GM18517 (cell line): ENCODE results near the gene NSDHL.
"Not testable (repeated sequence)": the region's sequence is repeated elsewhere in the genome, so short reads cannot be mapped to it uniquely, and the experiment has no call there.

ENCODE experiments used
- ATAC-seq: cut with Tn5 transposase; IDR thresholded peaks from one replicate; pipeline ENCODE4 v1.9.1; 2021; ENCODE audit warnings: mild to moderate bottlenecking, moderate library complexity; ENCODE audit not compliant: unreplicated experiment

The NSDHL gene

DNA sequence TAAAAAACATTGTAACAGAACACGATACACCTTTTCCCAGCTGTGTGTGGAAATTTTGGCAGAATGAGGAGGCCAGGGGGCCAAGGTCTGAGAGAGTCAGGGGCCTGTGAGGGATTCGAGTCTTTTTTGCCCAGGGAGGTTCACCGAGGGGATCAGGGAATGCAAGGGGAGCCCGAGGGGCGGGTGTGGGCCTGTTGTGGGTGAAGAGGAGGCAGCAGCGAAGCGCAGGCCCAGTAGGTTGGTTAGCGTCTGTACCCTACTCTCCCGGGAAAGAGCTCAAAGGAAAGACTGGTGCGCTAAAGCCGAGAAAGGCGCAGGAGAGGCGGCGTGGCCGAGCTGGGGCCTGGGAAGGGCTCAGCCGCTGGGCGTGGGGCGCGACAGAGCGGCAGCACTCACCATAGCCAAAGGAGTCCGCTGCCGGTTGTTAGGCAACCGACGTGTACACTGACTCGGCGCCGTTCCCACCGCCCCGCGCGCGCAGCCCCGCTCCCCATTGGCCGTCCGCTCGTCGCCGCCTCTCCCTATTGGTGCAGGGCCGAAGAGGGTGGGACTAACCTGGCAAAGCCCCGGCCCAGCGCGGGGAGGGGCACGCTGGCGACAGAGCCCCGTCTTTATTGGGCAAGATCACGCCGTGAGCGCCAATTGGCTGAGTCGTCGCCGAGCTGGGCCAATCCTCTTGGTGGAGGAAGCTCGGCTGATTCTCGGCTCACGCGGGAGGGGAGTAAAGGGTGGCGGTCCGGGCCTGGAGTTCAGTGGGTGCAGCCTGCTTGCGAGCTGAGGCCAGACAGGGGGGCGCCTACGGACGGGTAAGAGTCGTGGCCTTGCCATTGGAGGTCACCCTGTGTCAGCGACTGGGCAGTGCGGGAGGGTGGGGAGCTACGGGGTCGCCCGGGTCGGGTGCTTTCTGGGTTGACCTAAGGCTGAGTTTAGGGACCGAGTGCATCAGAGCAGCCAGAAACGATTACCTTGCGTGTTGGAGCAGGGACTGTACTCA is at the start of gene NSDHL, which contains the start of gene CETN2:
Gene NSDHL, plus strand, starts transcription at position 752 of the 994 bp plus-strand sequence. CDS start 15,262 bp downstream, outside the sequence.
Gene CETN2, minus strand, starts transcription at position 446 of the 994 bp plus-strand sequence. Its CDS starts 47 bp downstream, at position 399.
- ATAC-seq = peak; percentile 95

DNA sequence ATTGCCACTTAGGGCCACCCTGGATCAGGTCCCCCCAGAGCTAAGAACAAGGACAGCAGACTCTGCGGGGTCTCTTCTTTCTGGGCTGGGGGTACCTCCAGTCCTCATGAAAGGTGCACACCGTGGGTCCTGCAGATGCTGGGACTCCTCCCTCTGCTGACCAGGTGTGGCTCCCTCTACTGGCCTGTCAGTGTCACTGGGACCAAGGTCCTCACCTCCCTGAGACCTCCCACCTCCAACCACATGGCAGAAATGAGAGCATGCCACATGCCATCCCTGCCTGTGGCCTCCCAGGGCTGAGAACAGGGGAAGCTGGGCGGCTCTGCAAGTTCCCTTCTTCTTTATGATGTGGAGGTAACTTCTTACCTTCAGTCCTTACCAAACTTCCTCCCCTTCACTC is 43.8 kb upstream of the NSDHL start:
- peak; percentile 64 for ATAC-seq

DNA sequence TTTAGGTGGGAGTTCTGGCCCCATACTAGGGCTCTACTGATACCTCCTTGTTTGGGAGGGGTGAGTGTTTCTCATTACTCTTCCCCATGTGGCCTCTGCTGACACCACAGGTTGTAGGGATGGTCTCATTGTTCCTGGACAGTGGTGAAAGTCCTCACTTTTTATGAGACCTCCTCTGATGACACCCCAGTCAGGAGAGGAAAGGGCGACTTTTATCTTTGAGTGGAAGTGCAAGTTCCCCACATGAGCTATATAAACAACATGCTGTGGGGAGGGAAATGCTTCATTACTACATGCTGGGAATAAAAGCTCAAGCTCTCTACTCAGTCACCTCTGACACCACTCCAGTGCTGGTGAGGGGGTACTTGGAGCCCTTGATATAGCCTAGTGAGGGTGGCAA is 31.9 kb upstream of the NSDHL start:
- ATAC-seq = no peak

DNA sequence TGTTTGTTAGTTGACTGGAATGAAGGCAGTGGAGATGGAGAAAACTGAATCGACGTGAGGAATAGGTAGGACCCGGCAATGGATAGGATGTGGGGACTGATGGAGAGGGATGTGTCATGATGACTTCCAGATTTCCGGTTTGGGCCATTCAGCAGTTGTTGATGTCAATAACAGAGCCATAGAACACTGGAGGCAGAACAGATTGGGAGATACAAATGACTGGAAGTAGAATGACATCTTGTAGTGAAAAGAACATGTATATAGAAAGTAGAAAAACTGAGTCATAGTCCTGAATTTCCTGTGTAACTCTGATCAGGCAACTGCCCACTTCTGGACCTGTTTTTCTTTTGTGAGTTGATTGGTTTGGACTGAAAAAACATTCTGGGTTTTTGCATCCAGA is 24.8 kb upstream of the NSDHL start:
- no peak for ATAC-seq

DNA sequence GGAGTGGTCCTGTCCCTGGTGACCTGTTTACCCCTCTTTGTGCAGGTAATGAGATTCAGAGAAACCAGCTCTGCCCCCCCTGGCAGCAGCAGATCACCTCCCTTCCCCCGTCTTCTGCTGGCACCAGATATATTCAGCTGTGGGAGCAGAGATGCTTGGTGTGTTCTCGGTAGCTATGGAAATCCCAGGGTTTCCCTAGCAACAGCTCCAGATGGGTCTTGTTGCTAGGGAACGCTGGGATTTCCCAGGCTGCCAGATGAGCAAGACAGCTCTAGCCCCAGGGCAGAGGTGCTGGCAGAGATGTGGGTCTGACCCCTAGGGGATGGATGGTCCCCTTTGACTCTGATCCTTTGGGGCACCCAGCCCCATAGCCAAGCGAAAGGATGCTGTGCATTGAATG is 20.5 kb upstream of the NSDHL start:
- ATAC-seq = no peak

DNA sequence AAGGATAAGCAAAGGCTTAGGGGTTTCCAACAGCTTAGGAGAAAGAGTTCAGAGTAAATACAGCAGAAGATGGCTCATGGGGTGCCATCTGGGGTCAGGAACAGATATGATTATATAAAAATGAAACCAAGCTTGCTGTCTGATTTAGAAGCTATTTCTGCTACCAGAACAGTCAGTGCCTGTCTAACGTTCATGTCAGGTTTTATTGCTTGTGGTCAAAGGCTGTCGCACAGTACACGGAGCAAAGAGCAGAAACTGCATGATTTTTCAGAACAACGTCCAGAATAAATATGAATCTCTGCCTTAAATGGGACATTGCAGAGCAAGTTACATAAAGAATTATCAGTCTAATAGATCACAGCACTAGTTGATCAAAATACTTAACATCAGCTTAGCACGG is 17.7 kb upstream of the NSDHL start:
- ATAC-seq = no peak

DNA sequence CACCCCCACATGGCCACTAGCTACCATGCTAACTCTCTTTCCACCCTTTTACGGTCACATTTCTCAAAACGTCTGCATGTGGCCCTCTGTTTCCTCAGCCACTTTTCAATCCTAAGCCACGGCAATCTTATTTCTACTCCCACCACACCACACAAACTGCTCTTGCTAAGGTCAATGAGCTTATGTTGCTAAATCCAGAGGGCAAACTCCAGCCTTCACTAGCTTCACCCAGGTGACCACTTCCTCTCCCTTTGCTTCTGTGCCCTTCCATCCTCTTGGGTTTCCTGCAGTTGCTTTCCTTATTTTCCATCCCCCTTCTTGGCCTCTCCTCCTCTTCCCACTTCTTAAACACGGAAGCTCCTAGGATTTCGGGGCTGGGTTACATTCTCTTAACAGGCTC is 16.8 kb upstream of the NSDHL start:
- no peak for ATAC-seq

DNA sequence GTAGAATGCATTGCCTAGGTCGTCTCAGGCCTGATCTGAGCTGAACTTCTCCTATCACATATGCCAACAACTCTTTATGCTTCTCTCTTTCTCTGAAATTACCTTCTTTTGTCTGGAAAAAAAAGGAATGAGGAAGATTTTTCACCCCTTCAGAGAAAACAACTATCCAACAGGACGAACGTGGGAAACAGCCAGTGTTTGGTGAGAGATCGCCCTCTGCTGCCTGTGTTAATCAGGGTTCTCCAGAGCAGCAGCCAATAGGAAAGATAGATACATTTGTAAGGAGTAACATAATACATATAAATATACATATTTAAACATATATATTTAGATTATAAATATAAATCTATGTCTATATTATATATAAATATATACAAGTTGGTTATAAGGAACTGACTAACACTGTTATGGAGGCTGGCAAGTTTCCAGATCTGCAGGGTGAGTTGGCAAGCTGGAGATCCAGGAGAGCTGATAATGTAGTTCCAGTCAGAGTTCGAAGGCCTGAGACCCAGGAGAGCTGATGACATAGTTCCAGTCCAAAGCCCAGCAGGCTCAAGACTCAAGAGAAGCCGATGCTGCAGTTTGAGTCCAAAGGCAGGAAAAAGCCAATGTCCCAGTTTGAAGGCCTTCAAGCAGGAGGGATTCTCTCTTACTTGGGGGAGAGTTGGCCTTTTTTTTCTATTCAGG is 13.6 kb upstream of the NSDHL start:
- no peak for ATAC-seq

DNA sequence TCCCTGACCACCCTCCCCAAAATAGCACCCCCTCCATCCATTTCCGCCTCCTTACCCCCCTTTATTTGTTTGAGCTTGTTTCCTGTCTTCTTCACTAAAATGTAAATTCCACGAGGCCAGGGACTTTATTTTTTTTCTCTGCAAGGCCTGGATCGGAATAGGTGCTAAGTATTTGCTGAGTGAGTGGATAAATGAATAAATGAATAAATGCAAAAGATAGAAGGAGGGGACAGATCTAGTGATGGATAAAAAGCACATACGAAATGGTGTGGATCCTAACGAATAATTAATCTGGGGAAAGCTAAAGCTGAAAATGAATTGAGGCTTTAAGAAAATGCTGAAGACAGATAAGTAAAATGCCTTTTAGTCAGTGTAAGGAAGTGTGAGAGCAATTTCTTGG is 12.5 kb upstream of the NSDHL start:
- no peak for ATAC-seq

DNA sequence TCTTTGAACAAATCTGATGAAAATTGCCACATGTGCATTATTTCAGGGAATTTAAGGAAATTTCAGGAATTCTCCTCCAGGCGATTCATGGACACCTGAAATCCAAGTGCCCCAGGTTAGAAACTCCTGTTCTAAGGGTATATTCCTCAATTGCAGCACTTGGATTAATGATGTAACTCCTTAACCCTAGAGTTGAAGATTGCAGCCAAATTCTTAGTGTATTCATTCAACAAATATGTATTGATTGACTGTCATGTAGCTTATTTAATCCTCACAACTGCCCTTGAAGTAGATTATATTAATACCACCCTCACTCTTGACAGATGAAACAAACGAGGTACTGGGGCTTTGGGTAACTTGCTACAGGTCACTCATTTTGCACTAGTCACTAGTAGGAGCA is 11.6 kb upstream of the NSDHL start:
- no peak for ATAC-seq

DNA sequence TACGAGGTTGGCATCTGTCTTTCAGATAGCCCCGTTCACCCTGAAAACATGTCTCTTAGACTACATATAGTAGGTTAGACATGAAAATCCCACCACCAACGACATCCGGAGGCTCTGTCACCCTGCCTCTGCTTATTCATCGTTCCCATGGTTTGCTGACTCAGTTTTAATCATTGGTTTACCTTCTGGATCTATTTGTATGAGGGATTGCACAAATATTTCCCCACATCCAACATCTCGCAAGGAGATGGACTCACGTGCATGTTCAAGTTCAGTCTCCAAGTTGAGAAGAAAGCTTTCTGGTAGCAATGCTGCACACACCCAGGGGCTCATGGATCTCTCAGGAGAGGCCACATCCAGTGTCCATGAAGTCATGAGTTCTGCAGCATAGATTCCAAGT is 11.1 kb upstream of the NSDHL start:
- ATAC-seq = no peak

DNA sequence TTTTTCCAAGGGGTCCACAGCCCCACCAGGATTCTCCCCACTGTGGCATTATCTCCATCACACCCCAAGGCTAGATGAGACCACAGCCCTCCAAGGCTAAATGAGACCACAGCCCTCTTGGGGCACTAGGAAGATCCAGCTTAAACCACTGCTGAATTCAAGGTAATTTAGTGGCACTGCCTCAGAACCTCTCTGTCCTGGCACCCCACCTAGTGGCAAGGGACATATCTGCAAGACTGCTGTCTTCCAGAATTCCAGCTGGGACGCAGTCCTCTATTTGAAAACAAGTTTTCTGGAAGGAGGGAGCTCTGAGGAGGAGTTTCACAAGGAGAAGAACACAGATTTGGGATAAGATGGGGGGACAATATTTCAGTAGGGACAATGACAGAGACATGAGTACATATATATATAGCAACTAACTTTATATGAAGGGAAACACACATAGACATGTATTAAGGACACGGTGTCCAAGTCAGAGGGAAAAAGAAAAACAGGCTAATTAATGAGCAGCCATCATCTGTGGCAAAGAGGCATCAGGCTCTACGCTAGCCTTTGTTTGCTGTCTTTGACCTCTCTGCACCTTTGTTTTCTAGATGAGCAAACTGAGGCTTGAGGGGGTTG is 9.6 kb upstream of the NSDHL start:
- ATAC-seq = no peak

DNA sequence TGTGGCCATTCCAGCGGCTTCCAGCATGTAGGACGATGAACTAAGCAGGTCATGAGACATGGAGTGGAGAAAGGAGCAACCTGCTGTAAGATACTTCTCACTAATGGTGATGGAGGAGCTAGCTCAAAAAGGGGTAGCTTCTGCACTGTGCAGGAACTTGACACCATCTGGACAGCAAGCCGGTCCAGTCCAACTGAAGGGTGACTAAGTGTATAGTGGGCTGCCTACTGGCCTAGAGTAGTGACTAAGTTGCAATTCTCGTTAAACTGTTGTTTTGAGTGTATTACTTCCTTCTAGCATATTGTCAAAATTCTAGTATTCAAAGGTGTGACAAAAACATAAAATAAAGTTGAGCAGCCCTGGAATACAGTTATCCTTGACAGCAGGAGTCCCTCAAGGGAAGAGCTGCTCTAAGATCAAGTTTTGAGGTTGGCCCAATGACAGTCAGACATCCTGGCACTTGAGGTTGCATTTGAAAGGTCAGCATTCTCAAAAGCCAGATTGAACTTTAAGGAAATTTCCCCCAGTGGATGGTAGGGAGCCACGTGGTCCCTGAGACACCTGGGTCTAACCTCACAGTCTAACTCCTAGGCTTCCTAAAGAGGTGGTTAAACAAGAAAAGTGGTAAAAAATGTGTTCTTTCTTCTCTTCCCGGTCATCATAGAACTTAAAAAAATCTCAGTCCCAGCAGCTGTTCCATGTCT is 8.3 kb upstream of the NSDHL start:
- no peak for ATAC-seq

DNA sequence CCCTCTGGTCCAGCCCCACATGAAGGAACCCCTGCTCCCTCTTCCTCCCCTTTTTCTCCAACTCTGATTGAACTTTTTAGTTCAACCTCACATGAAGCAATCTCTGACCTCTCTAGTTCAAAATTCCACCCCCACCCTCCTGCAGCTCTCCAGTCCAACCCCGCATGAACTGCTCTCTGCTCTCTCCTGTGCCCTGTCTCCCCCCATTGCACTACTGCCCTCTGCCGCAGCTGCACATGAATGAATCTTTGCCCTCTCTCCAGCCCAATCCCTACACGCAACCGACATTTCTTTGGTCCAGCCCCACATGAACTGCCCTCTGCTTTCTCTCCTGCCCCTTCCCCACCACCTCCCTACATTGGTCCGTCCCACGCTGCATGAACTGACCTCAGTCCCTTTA is 7.2 kb upstream of the NSDHL start:
- no peak for ATAC-seq

DNA sequence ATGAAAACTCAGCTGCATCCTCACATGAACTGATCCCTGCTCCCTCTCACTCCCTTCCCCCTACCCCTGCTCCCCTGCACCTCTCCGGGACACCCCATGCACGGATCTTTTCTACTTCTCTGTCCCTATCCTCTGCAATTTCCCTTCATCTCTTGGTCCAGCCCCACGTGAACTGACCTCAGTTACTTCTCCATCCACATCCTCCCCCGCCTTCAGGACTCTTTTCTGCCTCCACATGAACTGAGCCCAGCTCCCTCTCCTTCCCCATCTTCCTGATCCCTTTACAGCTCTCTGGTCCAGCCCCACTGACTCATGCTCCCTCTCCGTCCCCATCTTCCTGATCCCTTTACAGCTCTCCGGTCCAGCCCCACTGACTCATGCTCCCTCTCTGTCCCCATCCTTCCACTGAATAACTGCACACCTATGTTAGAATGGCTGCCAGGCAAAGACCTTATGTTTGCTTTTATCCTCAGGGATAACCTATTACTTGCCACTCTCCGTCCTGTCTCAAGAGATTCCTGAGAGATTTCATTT is 6.0 kb upstream of the NSDHL start:
- no peak for ATAC-seq

DNA sequence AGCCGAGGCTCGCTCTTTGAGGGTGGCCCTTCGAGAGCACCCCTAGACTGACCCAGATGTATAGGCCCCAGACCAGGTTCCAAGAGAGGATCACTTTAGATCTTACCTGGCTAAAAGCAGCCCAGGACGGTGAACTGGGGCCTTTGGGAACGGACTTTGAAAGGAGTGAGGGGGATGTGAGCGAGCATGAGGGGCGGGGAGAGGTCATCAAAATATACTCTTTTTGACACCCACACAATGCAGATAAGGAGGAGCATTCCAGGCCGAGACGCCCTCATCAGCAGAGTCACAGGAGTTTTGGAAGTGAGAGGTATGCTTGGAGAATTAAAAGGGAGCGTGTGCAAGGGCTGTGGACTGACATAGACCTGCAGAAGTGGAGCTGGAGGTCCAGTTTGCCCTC is 528 bp downstream of the NSDHL start:
- ATAC-seq = no peak

DNA sequence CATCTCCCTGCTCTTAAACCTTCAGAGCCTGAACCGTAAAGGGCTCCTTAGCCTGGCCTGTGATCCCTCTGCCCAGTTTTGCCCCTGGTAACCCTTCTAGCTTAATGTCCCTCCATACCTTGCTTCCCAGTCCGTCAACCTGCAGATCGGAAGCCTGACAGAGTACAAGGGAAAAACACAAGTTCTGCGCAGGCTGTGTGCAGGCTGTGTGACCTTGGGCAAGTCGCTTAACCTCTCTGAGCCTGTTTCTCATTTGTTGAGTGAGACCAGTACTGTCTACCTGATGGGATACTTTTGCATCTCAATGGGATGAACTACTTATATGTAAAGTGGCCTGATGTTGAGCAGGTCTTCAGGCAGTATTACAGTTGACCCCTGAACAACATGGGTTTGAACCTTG is 1.7 kb downstream of the NSDHL start:
- ATAC-seq = no peak

DNA sequence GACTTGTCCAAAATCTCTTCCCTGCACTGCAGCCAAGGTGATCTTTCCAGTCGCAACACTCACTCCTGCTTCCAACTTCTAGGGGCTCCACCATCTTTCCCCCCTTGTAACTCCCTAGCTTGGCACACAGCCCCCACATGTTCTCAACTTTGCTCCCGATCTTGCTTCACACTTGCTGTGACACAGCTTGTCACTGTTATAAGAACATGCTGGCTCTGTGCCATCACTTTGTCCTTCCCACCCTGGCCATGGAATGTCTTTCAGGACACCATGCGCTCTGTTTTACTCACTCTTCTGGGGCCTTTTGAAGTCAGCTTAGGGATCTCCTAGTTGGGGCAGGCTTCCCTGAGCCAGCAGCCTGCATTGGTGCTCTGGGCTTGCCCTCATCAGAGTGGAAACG is 2.5 kb downstream of the NSDHL start:
- ATAC-seq = no peak

DNA sequence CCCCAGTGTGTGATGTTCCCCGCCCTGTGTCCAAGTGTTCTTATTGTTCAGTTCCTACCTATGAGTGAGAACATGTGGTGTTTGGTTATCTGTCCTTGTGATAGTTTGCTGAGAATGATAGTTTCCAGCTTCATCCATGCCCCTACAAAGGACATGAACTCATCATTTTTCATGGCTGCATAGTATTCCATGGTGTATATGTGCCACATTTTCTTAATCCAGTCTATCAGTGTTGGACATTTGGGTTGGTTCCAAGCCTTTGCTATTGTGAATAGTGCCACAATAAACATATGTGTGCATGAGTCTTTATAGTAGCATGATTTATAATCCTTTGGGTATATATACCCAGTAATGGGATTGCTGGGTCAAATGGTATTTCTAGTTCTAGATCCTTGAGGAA is 4.6 kb downstream of the NSDHL start:
- ATAC-seq = not testable (repeated sequence)

DNA sequence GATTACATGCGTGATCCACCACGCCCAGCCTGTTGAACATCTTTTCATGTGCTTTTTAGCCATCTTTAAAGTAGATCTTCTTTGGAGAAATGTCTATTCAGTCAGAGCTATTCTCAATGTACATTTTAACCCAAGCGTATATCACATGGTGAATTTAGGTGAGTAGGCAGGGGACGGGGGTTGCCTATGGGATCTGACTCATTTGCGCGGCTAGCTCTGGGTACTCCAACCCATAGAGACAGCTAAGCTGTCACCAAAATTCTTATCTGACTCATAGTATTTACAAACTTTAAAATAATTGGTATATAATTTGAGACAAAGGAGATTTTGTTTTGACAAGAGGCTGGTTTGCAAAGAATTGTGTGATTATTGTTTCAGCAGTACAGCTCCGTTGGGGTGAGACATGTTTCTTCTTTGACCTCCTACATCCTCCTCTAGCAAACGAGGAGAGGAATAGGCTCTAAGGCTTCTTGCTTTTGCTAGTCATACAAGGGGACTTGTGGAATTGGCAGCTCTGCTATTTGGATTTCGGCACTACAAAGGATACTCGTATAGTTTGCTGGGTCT is 12.0 kb downstream of the NSDHL start:
- ATAC-seq = no peak
